ENCODE results near the gene UBE2V1.

The UBE2V1 gene

DNA sequence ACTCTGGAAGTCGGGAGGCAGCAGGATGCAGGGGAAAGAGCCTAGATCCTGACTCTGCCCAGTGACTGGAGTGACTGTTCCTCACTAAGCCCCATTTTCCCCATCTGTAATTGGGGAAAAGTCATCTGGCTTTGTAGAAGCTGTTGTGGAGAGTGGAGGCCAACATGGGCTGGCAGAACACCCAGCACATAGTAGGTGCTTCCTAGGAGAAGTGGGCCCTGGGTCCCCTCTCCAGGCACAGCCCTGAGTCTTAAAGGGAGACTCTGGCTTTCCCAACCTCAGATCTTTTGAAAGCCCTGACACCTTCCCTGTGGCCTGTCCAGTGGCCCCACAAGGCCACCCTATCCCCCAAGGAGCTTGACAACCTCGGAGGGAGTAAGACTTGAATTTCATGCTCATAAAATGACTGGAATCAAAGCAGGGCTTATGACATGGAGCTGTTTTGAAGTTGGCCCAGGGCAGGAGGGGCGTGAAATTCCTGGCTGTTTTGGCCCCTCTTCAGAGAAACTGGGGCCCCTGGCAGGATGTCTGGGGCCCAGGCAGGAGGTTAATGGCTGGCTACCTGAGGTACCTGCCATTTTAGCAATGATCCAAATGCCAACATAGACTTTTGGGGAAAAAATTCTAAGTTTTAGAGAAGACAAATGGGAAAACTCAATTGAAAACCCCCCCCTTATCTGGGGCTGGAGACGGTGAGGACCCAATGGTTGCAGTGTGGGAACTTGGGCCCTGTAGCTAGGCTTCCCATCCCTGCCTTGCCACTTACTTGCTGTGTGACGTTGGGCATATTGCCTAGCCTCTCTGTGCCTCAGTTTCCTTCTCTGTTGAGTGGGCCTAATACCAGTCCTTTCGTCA is 51.6 kb downstream of the UBE2V1 start:
- DNase-seq: no peak

DNA sequence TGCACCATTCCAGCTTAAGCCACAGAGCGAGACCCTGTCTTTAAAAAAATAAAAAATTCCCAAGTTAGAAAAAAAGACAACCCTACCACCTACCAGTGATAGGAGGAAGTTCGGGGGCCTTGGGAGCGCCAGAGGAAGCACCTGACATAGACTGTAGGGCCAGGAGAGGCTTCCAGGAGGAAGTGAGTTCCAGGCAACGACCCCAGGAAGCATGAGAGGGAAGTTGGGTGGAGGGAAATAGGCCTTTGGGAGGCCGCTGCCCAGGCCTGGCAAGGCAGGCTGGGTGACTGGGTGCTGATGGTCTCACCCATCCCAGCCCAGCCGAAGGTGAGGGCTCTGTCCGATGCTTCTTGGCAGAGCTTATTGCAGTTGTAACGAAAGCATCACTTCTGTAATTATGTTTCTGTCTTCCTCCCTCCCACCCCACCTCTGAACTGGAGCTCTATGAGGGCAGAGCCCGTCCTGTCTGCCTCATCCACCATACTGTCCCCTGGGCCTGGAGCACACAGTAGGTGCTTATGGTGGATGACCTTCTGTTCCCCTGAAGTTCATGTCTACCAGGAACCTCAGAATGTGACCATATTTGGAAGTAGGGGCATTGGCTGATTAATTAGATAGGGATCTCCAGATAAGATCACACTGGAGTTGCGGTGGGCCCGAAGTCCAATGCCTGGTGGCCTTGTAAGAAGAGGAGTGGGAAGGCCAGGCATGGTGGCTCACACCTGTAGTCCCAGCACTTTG is 54.1 kb downstream of the UBE2V1 start:
- DNase-seq: no peak

- no peak for DNase-seq
Measured at GRCh38 chr20:50057714-50058053, 55.3 kb downstream of the UBE2V1 start.

DNA sequence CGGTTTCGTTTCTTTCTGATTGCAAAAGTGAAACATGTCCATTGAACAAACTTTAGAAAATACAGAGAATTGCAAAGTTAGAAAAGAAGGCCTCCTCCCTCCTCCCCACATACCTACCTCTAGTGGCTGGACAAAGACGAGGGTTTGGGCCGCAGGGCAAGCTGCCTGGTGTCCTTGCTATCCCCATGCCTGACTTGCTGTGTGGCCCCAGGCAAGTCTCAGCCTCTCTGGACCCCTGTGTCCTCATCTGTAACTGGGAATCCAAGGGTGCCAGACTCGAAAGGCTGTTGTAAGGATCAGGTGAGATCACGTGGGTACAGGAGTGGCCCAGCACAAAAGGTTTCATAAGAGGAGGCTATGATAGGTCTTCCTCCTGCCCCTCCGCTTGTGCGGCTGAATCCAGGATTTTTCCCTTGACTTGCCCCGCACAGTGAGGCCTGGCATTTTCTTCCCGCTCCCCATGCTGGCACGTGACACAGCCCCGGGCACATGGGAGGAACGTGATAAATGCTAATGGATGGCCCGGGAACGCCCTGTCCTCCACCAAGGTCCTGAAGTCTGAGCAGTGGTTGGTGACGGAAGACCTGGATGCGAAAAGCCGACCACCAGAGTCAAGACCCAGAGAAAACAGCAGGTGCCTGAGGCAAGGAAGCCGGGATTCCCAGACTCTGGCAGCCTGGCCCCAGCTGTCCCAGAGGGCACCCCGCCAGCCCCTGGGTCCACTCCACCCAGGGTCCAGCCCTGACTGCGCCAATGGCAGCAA is 55.8 kb downstream of the UBE2V1 start:
- no peak for DNase-seq

DNA sequence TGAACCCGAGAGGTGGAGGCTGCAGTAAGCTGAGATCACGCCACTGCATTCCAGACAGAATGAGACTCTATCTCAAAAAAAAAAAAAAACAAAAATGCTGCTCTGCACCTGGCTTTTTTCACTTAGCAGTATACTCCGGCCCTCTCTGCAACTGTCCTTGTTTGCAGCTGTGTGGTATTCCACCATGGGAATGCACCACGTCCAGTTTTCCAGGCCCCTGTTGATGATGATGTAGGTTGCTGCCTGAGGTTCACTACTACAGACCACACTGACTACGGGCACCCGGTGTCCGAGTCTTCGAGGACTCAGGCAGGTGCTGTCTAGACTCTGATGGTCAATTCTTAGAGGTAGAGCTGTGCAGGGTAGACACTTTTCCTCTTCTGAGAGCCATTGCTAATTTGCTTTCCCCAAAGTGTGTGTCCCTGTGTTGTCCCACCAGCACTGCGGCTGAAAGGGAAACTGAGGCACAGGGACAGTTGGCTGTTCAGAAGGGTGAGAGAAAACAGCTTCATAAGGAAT is 56.5 kb downstream of the UBE2V1 start:
- no peak for DNase-seq

GRCh38 chr20:50055524-50056083 is 57.3 kb downstream of the UBE2V1 start:
- no peak for DNase-seq

DNA sequence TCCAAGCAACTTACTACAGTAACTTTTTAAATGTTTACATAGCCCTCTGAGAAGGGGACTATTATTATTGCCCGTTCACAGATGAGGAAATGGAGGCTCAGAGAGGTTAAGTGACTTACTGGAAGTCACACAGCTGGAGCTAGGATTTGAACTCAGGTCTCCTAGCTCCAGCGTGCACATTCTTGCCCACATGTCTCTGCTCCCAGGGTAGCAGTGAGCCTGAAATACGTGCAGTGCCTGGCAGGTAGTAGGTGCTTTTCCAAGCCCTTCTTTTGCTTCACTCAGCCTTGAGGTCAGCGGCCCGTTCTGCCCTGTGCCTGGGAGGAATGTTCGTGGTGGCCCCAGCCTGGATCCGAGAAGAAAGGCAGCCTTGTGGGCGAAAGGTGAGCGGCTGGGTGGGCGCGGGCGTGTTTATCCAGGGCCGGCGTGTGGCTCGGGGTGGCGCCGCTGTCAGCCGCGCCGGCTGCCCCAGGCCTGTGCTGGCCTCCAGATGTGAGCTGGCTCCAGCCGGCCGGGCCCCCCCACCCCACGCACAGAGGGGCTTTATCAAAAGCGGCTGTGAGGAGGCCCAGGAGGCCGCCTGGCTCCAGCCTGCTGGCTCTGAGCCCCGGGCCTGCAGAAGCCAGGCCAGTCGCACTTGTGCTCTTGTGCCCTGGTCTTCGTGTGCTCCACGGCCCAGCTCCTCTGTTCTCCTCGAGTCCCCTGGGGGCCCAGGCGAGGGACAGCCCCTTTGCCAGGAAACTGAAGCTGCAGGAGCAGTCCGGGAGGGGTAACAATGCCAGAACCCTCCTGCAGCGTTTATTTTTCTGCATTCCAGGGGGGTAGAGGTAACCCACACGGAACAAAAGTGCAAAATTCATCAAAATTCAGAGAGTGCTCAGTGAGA is 58.1 kb downstream of the UBE2V1 start:
- DNase-seq: no peak

GRCh38 chr20:50054231-50054547 is 58.8 kb downstream of the UBE2V1 start:
- DNase-seq: no peak

- no peak for DNase-seq
Measured at GRCh38 chr20:50053362-50054230, 59.4 kb downstream of the UBE2V1 start.

DNA sequence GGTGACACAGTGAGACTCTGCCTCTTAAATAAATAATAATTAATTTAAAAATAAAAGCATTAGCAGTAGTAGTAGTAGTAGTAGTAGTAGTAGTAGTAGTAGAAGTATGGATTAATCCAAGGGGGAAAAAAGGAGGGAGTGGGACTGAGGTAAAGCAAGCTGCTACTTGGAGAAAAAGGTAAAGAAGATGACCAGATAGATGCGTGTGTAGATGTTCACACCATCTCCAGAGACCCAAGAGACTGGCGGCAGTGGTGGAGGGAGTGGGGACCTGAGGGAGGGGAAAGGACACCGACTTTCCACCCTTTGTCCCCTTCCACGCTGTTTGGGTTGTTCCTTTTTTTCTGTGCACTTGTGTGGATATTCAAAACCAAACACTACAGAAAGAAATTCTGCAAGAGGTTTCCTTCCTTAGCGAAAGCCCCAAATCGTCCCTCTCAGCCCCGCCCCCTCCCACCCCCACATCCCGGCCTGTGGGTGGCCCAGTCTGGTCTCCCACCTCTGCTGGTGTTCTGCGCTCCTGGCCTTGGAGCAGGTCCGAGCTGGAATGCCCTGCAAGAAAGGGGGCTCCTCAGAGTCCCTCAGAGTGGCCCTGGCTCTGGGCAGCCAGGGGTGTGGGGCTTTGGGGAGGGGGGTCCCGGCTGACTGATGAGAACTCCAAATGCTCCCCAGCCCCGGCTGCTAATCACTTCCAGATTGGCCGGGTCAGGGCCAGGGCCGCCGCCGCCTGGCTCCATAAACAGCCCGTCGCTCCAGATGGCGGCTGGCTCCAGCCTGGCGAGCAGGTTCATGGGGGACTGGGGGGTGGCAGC is 60.2 kb downstream of the UBE2V1 start:
- DNase-seq: no peak

- no peak for DNase-seq
Measured at GRCh38 chr20:50050660-50051308, 62.2 kb downstream of the UBE2V1 start.

GRCh38 chr20:50050214-50050613 is 62.7 kb downstream of the UBE2V1 start:
- DNase-seq: no peak

GRCh38 chr20:50049442-50050026 is 63.4 kb downstream of the UBE2V1 start:
- no peak for DNase-seq

- no peak for DNase-seq
Measured at GRCh38 chr20:50048420-50049166, 64.4 kb downstream of the UBE2V1 start.

GRCh38 chr20:50044353-50044960 is 68.5 kb downstream of the UBE2V1 start:
- no peak for DNase-seq

DNA sequence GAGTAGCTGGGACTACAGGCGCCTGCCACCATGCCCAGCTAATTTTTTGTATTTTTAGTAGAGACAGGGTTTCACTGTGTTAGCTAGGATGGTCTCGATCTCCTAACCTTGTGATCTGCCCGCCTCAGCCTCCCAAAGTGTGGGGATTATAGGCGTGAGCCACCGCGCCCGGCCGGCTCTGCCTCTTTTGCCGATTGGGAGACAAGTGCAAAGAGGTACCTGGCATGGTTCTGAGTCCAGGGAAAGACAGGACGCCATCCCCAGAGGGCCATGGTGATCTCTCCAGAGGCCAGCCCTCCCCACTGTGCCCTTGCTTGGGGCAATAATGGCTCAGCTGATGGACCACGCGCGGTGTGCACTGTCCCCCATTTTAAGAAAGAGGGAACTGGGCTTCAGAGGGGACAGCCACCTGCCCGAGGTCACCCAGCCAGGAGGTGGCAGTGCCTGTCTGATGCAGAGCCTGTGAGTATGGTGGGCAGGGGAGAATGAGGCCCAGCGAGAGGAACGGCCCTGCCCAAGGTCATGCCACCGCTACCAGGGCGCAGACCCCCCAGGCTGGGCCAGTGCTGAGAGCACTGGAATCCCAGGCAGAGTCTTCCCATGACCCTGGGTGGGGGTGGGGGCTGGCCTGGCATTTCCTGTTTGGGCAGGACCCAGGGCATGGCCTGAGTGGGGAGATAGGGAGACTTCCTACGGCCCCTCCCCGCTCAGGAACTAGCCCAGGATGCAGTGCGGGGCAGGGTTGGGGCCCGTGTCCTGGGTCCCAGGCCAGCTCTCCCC is 69.2 kb downstream of the UBE2V1 start:
- no peak for DNase-seq

Measured in effector CD8-positive, alpha-beta T cell (primary cell).